GM12864 (cell line): ENCODE results near the gene ASIC4.

Experiments used
- DNase-seq: peaks from one replicate; pipeline ENCODE4 v3.0.0-alpha.2; 2011; ENCODE audit warnings: low read depth
- H3K4me3 ChIP-seq: 2 replicates; pipeline ENCODE4 v1.5.1; 2011; ENCODE audit warnings: mild to moderate bottlenecking, low read depth, low read length, control low read depth
- TF ChIP-seq, protein P1 (sequence below): IDR thresholded peaks from 2 replicates; pipeline ENCODE4 v1.5.1; 2011; ENCODE audit warnings: low read depth, mild to moderate bottlenecking, moderate library complexity, low read length, control low read depth, inconsistent platforms; ENCODE audit errors: missing control alignments

Gene ASIC4

GRCh38 chr2:219492575-219492974, 21.7 kb upstream of the ASIC4 start:
- DNase-seq, result no peak
- H3K4me3 ChIP-seq, result no peak overlapping the region
- TF ChIP-seq, protein P1, sequence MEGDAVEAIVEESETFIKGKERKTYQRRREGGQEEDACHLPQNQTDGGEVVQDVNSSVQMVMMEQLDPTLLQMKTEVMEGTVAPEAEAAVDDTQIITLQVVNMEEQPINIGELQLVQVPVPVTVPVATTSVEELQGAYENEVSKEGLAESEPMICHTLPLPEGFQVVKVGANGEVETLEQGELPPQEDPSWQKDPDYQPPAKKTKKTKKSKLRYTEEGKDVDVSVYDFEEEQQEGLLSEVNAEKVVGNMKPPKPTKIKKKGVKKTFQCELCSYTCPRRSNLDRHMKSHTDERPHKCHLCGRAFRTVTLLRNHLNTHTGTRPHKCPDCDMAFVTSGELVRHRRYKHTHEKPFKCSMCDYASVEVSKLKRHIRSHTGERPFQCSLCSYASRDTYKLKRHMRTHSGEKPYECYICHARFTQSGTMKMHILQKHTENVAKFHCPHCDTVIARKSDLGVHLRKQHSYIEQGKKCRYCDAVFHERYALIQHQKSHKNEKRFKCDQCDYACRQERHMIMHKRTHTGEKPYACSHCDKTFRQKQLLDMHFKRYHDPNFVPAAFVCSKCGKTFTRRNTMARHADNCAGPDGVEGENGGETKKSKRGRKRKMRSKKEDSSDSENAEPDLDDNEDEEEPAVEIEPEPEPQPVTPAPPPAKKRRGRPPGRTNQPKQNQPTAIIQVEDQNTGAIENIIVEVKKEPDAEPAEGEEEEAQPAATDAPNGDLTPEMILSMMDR, result no peak

DNA sequence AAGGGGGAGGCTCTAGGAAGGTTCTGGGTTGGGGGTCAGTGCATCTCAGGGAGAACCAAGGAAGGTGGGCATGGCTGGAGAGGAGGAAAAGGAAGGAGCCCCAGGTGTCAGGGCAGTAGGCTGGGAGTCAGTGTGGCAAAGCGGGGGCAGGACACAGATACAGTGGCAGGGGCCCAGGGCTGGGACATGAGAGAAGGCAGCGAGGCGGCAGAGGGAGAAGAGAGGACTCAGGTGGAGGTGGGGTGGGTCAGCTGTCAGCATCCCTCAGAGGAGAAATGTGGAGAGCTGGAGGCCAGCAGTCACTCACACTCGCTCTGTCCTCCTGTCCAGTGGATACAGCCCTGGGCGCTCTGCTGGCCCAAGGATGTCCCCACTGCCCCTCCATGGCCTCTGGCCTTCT, 21.2 kb upstream of the ASIC4 start:
- no peak for DNase-seq
- H3K4me3 ChIP-seq, result no peak overlapping the region
- TF ChIP-seq, protein P1, result no peak

GRCh38 chr2:219494952-219495530, 19.2 kb upstream of the ASIC4 start:
- DNase-seq, result no peak
- no peak overlapping the region for H3K4me3 ChIP-seq
- TF ChIP-seq, protein P1, result no peak

GRCh38 chr2:219495531-219496122, 18.7 kb upstream of the ASIC4 start:
- TF ChIP-seq, protein P1, result peak; percentile 52
- DNase-seq, result peak; percentile 31

DNA sequence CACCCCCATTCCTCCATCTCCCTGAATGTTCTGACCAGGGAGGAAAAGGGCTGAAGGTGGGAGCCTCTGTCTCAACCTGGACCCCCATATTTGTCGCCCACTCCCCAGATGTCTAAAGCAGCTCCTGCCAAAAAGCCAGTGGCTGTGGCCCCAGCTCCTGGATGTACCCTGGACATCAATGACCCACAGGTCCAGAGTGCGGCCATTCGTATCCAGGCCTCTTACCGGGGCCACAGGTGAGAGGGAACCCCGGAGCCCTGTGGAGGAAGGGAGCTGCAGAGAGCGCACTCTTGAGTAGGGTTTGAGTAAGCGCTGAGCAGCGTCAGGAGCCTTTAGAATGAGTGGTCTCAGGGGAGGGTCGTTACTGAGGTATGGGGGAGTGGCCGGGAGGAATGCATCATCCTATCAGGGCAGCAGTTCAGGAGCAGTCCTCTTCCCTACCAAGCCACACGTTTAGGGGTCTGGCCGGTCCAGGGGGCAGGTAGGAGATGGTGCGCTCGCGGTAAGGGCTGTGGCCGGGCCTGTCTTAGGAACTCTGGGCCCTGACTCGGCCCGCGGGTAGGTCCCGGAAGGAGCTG, 17.9 kb upstream of the ASIC4 start:
- TF ChIP-seq, protein P1, result no peak
- no peak overlapping the region for H3K4me3 ChIP-seq
- no peak for DNase-seq

More at GRCh38 chr2:219495531-219496122, 18.7 kb upstream of the ASIC4 start:
- no peak overlapping the region for H3K4me3 ChIP-seq

GRCh38 chr2:219496825-219497494, 17.3 kb upstream of the ASIC4 start:
- DNase-seq, result no peak
- H3K4me3 ChIP-seq, result no peak overlapping the region
- TF ChIP-seq, protein P1, result no peak
